HCT116 (cell line): ENCODE data around the gene LRP1B. TPM values are rescaled to one million over a fixed set of nuclear protein-coding genes. Genes with fewer than 3 reads are reported as not detected.

Source experiments
- ATAC-seq: fragments of 200-7000 bp; cut with Tn5 transposase; 2 replicates; pipeline ENCODE4 v1.9.1; 2020; ENCODE audit warnings: mild to moderate bottlenecking, moderate library complexity
- BruUV-seq: library from RNA; stranded (reverse); fragments of 400-500 nt; replicated peaks from 2 replicates; lab custom pipeline; 2021; lab: Mats Ljungman, UMichigan
- CTCF ChIA-PET: fragments of 300-600 bp; sonication (Branson Sonifier 250); formaldehyde crosslinking; loops from one replicate; lab custom pipeline; 2021; ENCODE audit warnings: antibody characterized with exemption; lab: Charles Lee
- POLR2A ChIA-PET: fragments of 300-600, 350-600 bp; sonication (Branson Sonifier 250); formaldehyde crosslinking; loops from one replicate; lab custom pipeline; 2021; ENCODE audit warnings: antibody characterized with exemption; lab: Charles Lee
- RAD21 ChIA-PET, 2 experiments: fragments of 300-600 bp; sonication (Branson Sonifier 250); formaldehyde crosslinking; loops; one replicate each; lab custom pipeline; 2023; ENCODE audit warnings: low total read pairs in 2 of 2; ENCODE audit not compliant: uncharacterized antibody in 2 of 2, unreplicated experiment in 2 of 2, low non-redundant PET in 1 of 2; lab: Charles Lee
- DNase-seq: peaks from one replicate; pipeline ENCODE4 v3.0.0-alpha.2; 2010; ENCODE audit warnings: low read depth, low spot score
- H2AFZ ChIP-seq: fragments of 200-600 bp; shearing (Covaris generic), sonication (generic); 2 replicates; pipeline ENCODE4 v1.6.1; 2017; ENCODE audit warnings: low read depth, mixed run types, mixed read lengths, antibody characterized with exemption, low read length; ENCODE audit not compliant: poor library complexity, severe bottlenecking
- H3K27ac ChIP-seq: 2 replicates; pipeline ENCODE4 v1.5.1; 2012; ENCODE audit warnings: low read depth, low read length
- H3K27me3 ChIP-seq: fragments of 200-600 bp; sonication (generic); 2 replicates; pipeline ENCODE4 v1.6.1; 2016; ENCODE audit warnings: mixed run types, low read length, mixed read lengths; ENCODE audit not compliant: insufficient read depth
- H3K36me3 ChIP-seq, 2 experiments: fragments of 200-500 bp in 1 of 2; fragments of 200-600 bp in 1 of 2; sonication (Bioruptor generic) in 1 of 2; sonication (generic) in 1 of 2; 2 replicates each; pipeline versions ENCODE4 v1.5.1 to v1.6.1; 2014 to 2016; ENCODE audit warnings: low read length in 2 of 2, inconsistent platforms in 1 of 2, mixed read lengths in 1 of 2, mixed run types in 1 of 2; ENCODE audit not compliant: insufficient read depth in 2 of 2, control insufficient read depth in 1 of 2
- H3K4me1 ChIP-seq, 2 experiments: fragments of 200-600 bp in 1 of 2; sonication (generic) in 1 of 2; 2 replicates each; pipeline versions ENCODE4 v1.5.1 to v1.6.1; 2012 to 2017; ENCODE audit warnings: low read length in 2 of 2, inconsistent platforms in 1 of 2, mild to moderate bottlenecking in 1 of 2, mixed read lengths in 1 of 2, mixed run types in 1 of 2, moderate library complexity in 1 of 2; ENCODE audit not compliant: insufficient read depth in 2 of 2, control insufficient read depth in 1 of 2
- H3K4me2 ChIP-seq: fragments of 200-600 bp; sonication (generic); 2 replicates; pipeline ENCODE4 v1.6.1; 2017; ENCODE audit warnings: mixed run types, low read length, mixed read lengths
- H3K4me3 ChIP-seq, 2 experiments: fragments of 200-600 bp in 1 of 2; sonication (generic) in 1 of 2; replicated peaks in 1 of 2; 2 replicates each; pipeline ENCODE4 v1.5.1; 2011 to 2016; ENCODE audit warnings: low read length in 2 of 2, control low read depth in 1 of 2, low read depth in 1 of 2, mild to moderate bottlenecking in 1 of 2, mixed read lengths in 1 of 2, mixed run types in 1 of 2
- H3K79me2 ChIP-seq: fragments of 200-600 bp; sonication (generic); 2 replicates; pipeline ENCODE4 v1.6.1; 2017; ENCODE audit warnings: mild to moderate bottlenecking, mixed run types, low read length, moderate library complexity, mixed read lengths; ENCODE audit not compliant: insufficient read depth
- H3K9ac ChIP-seq: fragments of 200-600 bp; sonication (generic); 2 replicates; pipeline ENCODE4 v1.6.1; 2016; ENCODE audit warnings: low read length, mixed read lengths
- H3K9me2 ChIP-seq: fragments of 200-600 bp; sonication (generic), shearing (Covaris generic); 2 replicates; pipeline ENCODE4 v1.6.1; 2017; ENCODE audit warnings: mixed run types, mild to moderate bottlenecking, moderate library complexity; ENCODE audit not compliant: insufficient read depth
- H3K9me3 ChIP-seq, 2 experiments: fragments of 200-500 bp in 1 of 2; fragments of 200-600 bp in 1 of 2; sonication (Bioruptor generic) in 1 of 2; sonication (generic) in 1 of 2; 2 replicates each; pipeline ENCODE4 v1.6.1; 2014 to 2017; ENCODE audit warnings: low read length in 2 of 2, mixed read lengths in 2 of 2, inconsistent platforms in 1 of 2, low read depth in 1 of 2, mild to moderate bottlenecking in 1 of 2, mixed run types in 1 of 2, moderate library complexity in 1 of 2; ENCODE audit not compliant: control insufficient read depth in 1 of 2, insufficient read depth in 1 of 2
- H4K20me1 ChIP-seq: fragments of 200-600 bp; sonication (generic), shearing (Covaris generic); 2 replicates; pipeline ENCODE4 v1.6.1; 2017; ENCODE audit warnings: mixed run types, mild to moderate bottlenecking, moderate library complexity; ENCODE audit not compliant: insufficient read depth
- CEBPB ChIP-seq: IDR thresholded peaks from 2 replicates; pipeline ENCODE4 v1.6.1; 2012; ENCODE audit warnings: low read depth
- EGR1 ChIP-seq: IDR thresholded peaks from 2 replicates; pipeline ENCODE4 v1.6.1; 2012; ENCODE audit warnings: low read depth
- EZH2phosphoT487 ChIP-seq: fragments of 200-600 bp; IDR thresholded peaks from 2 replicates; pipeline ENCODE4 v1.6.1; 2018; ENCODE audit warnings: antibody characterized with exemption, borderline replicate concordance
- FOSL1 ChIP-seq: IDR thresholded peaks from 2 replicates; pipeline ENCODE4 v1.6.1; 2012; ENCODE audit warnings: low read depth
- JUND ChIP-seq: IDR thresholded peaks from 2 replicates; pipeline ENCODE4 v1.6.1; 2012
- POLR2AphosphoS5 ChIP-seq: IDR thresholded peaks from 2 replicates; pipeline ENCODE4 v1.6.1; 2011; ENCODE audit warnings: mild to moderate bottlenecking, low read depth, low read length, moderate library complexity
- RAD21 ChIP-seq: IDR thresholded peaks from 2 replicates; pipeline ENCODE4 v1.6.1; 2012; ENCODE audit warnings: low read depth, mild to moderate bottlenecking
- SP1 ChIP-seq: IDR thresholded peaks from 2 replicates; pipeline ENCODE4 v1.6.1; 2012; ENCODE audit warnings: low read depth
- SRF ChIP-seq: IDR thresholded peaks from 2 replicates; pipeline ENCODE4 v1.6.1; 2012; ENCODE audit warnings: low read depth
- ZNF274 ChIP-seq: fragments of 200-500 bp; sonication (Bioruptor generic); IDR thresholded peaks from 2 replicates; pipeline ENCODE4 v1.6.1; 2014; ENCODE audit warnings: mild to moderate bottlenecking, low read depth, low read length, inconsistent platforms
- intact Hi-C: fragments of 100-400 bp; cut with micrococcal nuclease; formaldehyde crosslinking; loops from 2 replicates; pipeline ENCODE4 v1.10.0; 2022
- total RNA-seq: library from RNA; stranded (reverse); gene quantifications from one replicate; pipeline ENCODE4 v1.2.1, GENCODE V29; 2021; ENCODE audit not compliant: unreplicated experiment
- TF ChIP-seq, protein P1 (sequence below): IDR thresholded peaks from 2 replicates; pipeline ENCODE4 v1.6.1; 2012
- TF ChIP-seq, protein P2 (sequence below): IDR thresholded peaks from 2 replicates; pipeline ENCODE4 v1.6.1; 2012; ENCODE audit warnings: low read depth
- TF ChIP-seq, protein P3 (sequence below): IDR thresholded peaks from 2 replicates; pipeline ENCODE4 v1.6.1; 2011; ENCODE audit warnings: mild to moderate bottlenecking, low read length, moderate library complexity; ENCODE audit not compliant: insufficient replicate concordance; ENCODE audit errors: extremely low read depth

LRP1B gene
- total RNA-seq, 1 experiment from 2014 or later, result 0.34 TPM

DNA sequence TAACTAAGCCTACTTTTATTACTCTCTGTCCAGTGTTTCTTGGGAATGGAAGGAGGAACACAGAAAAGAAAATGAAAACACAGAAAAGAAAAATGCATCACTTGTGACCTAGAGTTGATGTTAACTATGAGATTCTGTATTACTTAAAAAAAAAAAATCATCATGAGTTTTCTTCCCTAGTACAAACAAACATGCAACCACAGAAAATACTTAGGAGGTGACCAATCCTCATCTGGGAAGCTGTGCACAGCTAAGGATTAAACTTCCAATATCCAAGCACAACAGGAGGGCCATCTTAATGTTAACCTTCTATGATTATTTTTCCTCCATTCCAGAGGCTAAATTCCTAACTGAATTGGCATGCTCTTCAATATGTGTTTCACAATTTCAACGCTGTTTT lies 1140.4 kb downstream of the LRP1B start:
- intact Hi-C loops, result no loop called here
- DNase-seq (no peak), ATAC-seq (no peak)
- Histone ChIP-seq H3K27ac (no peak overlapping the region), H3K9me2 (no peaks in the 10 kb centered on the region), H2AFZ (no peak overlapping the region), H3K36me3 (no peaks in the 10 kb centered on the region), H3K4me1 (no peaks in the 10 kb centered on the region), H3K9ac (no peak overlapping the region), H3K9me3 (no peaks in the 10 kb centered on the region), H3K4me2 (no peak overlapping the region), H4K20me1 (no peaks in the 10 kb centered on the region), H3K79me2 (no peaks in the 10 kb centered on the region), H3K27me3 (no peaks in the 10 kb centered on the region), H3K4me3 (no peak overlapping the region)
- ChIA-PET RAD21 (no interaction called here), CTCF (no interaction called here), POLR2A (no interaction called here)
- TF ChIP-seq EZH2phosphoT487 (no peak), ZNF274 (no peak), SP1 (no peak), RAD21 (no peak), SRF (no peak), JUND (no peak), POLR2AphosphoS5 (no peak), CEBPB (no peak), EGR1 (no peak), FOSL1 (no peak)
- TF ChIP-seq, protein P1, sequence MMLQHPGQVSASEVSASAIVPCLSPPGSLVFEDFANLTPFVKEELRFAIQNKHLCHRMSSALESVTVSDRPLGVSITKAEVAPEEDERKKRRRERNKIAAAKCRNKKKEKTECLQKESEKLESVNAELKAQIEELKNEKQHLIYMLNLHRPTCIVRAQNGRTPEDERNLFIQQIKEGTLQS, result no peak
- TF ChIP-seq, protein P2, sequence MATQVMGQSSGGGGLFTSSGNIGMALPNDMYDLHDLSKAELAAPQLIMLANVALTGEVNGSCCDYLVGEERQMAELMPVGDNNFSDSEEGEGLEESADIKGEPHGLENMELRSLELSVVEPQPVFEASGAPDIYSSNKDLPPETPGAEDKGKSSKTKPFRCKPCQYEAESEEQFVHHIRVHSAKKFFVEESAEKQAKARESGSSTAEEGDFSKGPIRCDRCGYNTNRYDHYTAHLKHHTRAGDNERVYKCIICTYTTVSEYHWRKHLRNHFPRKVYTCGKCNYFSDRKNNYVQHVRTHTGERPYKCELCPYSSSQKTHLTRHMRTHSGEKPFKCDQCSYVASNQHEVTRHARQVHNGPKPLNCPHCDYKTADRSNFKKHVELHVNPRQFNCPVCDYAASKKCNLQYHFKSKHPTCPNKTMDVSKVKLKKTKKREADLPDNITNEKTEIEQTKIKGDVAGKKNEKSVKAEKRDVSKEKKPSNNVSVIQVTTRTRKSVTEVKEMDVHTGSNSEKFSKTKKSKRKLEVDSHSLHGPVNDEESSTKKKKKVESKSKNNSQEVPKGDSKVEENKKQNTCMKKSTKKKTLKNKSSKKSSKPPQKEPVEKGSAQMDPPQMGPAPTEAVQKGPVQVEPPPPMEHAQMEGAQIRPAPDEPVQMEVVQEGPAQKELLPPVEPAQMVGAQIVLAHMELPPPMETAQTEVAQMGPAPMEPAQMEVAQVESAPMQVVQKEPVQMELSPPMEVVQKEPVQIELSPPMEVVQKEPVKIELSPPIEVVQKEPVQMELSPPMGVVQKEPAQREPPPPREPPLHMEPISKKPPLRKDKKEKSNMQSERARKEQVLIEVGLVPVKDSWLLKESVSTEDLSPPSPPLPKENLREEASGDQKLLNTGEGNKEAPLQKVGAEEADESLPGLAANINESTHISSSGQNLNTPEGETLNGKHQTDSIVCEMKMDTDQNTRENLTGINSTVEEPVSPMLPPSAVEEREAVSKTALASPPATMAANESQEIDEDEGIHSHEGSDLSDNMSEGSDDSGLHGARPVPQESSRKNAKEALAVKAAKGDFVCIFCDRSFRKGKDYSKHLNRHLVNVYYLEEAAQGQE, result no peak
- TF ChIP-seq, protein P3, sequence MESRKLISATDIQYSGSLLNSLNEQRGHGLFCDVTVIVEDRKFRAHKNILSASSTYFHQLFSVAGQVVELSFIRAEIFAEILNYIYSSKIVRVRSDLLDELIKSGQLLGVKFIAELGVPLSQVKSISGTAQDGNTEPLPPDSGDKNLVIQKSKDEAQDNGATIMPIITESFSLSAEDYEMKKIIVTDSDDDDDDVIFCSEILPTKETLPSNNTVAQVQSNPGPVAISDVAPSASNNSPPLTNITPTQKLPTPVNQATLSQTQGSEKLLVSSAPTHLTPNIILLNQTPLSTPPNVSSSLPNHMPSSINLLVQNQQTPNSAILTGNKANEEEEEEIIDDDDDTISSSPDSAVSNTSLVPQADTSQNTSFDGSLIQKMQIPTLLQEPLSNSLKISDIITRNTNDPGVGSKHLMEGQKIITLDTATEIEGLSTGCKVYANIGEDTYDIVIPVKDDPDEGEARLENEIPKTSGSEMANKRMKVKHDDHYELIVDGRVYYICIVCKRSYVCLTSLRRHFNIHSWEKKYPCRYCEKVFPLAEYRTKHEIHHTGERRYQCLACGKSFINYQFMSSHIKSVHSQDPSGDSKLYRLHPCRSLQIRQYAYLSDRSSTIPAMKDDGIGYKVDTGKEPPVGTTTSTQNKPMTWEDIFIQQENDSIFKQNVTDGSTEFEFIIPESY, result no peak
- BruUV-seq, result no TSS peak
